Heart left ventricle (tissue), 13 donors: ENCODE measurements around the gene SEMA6D.

ENCODE experiments used
- POLR2A ChIP-seq, 2 donors: fragments of 450-650 bp; IDR thresholded peaks; one replicate each; pipeline ENCODE4 v1.6.1; 2017; ENCODE audit warnings: antibody characterized with exemption in 2 of 2, mild to moderate bottlenecking in 2 of 2, moderate library complexity in 2 of 2
- TF ChIP-seq, protein P1 (sequence below), 12 donors: fragments of 200-600 bp; sonication (generic) in 4 of 12; IDR thresholded peaks; one replicate each; pipeline versions ENCODE4 v1.5.0 to v1.8.0; 2018 to 2022; ENCODE audit warnings: antibody characterized with exemption in 12 of 12, mild to moderate bottlenecking in 5 of 12
- donor health status: ischemic (EF 13 %, LVEDD 7.1; RV severe dilation, severe dysfunction).
- donor health status: DM: no; HTN: yes; CAD: no.
- donor health status: DM: no; HTN: no; CAD: no.
- donor health status: ischemic (EF 25% LVEDD 6.9; RV normal size, moderate dysfunction).
- donor health status: ischemic (EF 25% LVEDD 5.7; RV mildly dilated, moderate dysfunction).
- donor health status: ischemic (EF 35%, LVEDD 5.7; RV mildly dilated, moderate dysfunction).
- donor health status: nonischemic (EF 11% LVEDD 7.7; RV severe dilation, severe dysfunction).
- donor health status: DM: yes; HTN: yes; CAD: no.
- donor health status: PGD.
- donor health status: ischemic (EF 29% LVEDD 5.4; RV normal size, mild dysfunction).
- donor health status: nonischemic (EF 23%, LVEDD 6.1; RV moderate dilation, normal function).

- TF ChIP-seq, protein P1, sequence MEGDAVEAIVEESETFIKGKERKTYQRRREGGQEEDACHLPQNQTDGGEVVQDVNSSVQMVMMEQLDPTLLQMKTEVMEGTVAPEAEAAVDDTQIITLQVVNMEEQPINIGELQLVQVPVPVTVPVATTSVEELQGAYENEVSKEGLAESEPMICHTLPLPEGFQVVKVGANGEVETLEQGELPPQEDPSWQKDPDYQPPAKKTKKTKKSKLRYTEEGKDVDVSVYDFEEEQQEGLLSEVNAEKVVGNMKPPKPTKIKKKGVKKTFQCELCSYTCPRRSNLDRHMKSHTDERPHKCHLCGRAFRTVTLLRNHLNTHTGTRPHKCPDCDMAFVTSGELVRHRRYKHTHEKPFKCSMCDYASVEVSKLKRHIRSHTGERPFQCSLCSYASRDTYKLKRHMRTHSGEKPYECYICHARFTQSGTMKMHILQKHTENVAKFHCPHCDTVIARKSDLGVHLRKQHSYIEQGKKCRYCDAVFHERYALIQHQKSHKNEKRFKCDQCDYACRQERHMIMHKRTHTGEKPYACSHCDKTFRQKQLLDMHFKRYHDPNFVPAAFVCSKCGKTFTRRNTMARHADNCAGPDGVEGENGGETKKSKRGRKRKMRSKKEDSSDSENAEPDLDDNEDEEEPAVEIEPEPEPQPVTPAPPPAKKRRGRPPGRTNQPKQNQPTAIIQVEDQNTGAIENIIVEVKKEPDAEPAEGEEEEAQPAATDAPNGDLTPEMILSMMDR (IDR thresholded peaks at IDR 0.05), result no peak
- TF ChIP-seq POLR2A (IDR thresholded peaks at IDR 0.05), result no peak
These were observed 13.9 kb downstream of the SEMA6D start for GRCh38 chr15:47731230-47731629.
